Fibroblast of the aortic adventitia (primary cell): ENCODE measurements around the gene HSPD1. TPM values are rescaled to one million over a fixed set of nuclear protein-coding genes. Genes with fewer than 3 reads are reported as not detected.
A peak's percentile ranks its signal among the peaks of the same experiment; 100 is the strongest.
"Not testable (repeated sequence)": the region's sequence is repeated elsewhere in the genome, so short reads cannot be mapped to it uniquely, and the experiment has no call there.

Experiments
- DNase-seq: peaks from one replicate; pipeline ENCODE4 v3.0.0-alpha.2; 2010; ENCODE audit warnings: low read depth
- H3K4me3 ChIP-seq: 2 replicates; pipeline ENCODE4 v1.5.1; 2011; ENCODE audit warnings: low read depth, mild to moderate bottlenecking, control low read depth, low read length, moderate library complexity
- total RNA-seq: library from RNA; depleted of rRNA; stranded (reverse); fragments of >200 nt; gene quantifications from 2 replicates; pipeline ENCODE4 v1.2.3, GENCODE V29; 2012; ENCODE audit warnings: low replicate concordance
- TF ChIP-seq, protein P1 (sequence below): IDR thresholded peaks from 2 replicates; pipeline ENCODE4 v1.5.1; 2011; ENCODE audit warnings: mild to moderate bottlenecking, low read length, control low read depth, inconsistent platforms; ENCODE audit not compliant: insufficient read depth

HSPD1 gene
- total RNA-seq, 1 donor = 158 TPM

DNA sequence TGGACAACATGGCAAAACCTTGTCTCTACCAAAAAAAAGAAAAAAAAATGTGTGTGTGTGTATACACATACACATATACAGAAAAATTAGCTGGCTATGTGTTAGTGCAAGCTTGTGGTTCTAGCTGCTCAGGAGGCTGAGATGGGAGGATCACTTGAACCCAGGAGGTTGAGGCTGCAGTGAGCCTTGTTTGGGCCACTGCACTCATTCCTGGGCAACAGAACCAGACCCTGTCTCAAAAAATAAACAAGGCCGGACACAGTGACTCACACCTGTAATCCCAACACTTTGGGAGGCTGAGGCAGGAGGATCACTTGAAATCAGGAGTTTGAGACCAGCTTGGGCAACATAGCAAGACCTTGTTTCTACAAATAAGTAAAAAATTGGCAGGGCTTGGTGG, 44.2 kb downstream of the HSPD1 start:
- H3K4me3 ChIP-seq = peak overlapping the region; percentile 98
- DNase-seq = no peak
- TF ChIP-seq, protein P1, sequence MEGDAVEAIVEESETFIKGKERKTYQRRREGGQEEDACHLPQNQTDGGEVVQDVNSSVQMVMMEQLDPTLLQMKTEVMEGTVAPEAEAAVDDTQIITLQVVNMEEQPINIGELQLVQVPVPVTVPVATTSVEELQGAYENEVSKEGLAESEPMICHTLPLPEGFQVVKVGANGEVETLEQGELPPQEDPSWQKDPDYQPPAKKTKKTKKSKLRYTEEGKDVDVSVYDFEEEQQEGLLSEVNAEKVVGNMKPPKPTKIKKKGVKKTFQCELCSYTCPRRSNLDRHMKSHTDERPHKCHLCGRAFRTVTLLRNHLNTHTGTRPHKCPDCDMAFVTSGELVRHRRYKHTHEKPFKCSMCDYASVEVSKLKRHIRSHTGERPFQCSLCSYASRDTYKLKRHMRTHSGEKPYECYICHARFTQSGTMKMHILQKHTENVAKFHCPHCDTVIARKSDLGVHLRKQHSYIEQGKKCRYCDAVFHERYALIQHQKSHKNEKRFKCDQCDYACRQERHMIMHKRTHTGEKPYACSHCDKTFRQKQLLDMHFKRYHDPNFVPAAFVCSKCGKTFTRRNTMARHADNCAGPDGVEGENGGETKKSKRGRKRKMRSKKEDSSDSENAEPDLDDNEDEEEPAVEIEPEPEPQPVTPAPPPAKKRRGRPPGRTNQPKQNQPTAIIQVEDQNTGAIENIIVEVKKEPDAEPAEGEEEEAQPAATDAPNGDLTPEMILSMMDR = no peak

DNA sequence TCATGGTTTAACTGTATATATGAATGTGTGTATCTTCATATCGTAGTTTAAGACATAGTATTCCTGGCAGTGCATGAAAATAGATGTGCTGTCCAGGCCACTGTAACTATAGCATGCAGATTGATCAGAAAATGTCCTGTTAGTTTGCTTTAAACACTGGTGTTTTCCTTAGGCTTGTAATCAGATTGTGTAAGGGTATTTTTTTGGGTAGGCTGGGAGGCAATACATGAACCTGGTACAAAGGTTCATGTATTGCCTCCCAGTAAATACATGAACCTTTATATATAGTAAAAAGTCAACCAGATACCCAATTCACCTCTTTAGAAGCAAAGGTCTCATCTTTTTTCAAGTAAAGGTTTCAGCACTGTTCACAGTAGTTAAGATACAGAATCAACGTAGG, 44.7 kb downstream of the HSPD1 start:
- no peak for DNase-seq
- H3K4me3 ChIP-seq = peak overlapping the region; percentile 98
- TF ChIP-seq, protein P1 = no peak

DNA sequence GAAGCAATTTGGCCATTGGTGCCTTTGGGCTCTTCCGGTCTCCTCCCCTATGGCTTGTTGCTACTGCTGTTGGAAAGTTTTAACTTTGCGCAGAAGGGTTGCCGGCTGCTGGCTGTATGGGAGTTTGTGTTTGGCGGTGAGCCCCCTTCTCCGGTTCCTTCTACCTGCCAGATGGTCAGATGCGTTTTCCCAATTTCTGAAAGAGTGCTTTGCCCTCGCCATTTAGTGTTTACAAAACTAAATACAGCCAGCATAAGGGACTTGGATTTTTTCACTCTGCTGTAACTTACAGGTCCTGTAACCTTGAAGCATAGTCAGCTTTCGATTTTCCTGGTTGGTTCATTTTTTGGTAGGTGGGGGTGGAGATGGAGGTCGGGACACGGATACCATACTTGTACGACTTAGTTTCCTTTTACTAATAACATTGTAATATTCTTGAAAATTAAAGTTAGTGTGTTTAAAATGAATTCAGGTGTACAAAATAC, 45.7 kb downstream of the HSPD1 start:
- TF ChIP-seq, protein P1 = no peak

DNA sequence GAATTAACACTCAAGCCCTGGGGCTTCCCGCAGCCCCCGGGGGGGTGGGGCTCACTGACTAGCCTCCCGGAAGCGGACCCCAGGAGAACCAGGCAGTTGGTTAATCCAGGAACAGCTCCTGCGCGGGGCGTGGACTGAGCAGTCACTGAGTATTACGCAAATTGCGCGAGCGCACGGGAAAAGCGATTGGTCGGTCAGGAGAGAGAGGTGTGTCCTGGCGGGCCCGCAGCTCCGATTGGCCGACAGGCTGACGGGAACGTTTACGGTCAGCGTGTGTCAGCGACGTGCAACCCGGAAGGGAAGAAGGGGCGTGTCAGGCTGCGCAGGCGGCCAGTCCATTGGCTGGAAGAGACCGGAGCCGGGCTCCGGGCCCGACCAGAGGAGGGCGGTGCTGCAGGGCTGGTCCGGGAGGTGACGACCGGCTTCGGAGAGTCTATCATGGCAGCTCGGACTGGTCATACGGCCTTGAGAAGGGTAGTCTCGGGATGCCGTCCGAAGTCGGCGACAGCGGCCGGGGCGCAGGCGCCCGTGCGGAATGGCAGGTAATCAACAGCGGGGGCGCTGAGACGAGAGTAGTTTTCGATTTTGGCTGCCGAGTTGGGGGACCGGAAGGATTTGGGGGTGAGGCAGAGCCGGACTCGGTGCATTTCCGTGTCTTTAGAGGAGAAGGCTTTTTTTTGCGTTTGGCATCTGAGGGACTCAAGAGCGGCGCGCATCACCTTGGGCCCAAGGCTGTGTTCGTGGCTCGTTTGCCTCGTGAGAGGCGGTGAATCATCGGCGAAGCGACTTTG, 46.3 kb downstream of the HSPD1 start, which contains the start of gene COQ10B:
COQ10B (plus strand) TSS at position 430 of the 791 bp plus-strand sequence; CDS start at position 439, 9 bp downstream.
- TF ChIP-seq, protein P1 = peak; percentile 41
- peak; percentile 99 for DNase-seq
- H3K4me3 ChIP-seq = peak within 1 kb of the TSS; percentile 98

More for the DNA sequence above, 45.7 kb downstream of the HSPD1 start:
- peak overlapping the region; percentile 98 for H3K4me3 ChIP-seq
- peak; percentile 94 for DNase-seq

DNA sequence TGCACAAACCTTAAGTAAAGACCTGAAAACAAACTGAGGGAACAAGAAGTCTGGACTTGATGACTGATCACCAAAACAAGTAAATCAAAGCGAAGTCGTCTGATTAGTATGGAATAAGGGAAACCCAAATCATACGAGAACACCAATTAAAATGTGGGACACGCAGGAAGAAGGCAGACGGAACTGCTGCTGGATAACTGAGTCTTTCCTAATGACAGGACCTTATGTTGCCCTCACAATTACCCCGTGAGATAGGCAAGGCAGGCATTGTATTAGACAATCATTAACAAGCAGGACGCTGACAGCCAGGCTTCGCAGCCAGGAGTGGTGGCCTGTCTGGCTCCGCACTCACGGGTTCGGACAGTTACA, 46.9 kb downstream of the HSPD1 start:
- TF ChIP-seq, protein P1 = no peak
- DNase-seq = no peak
- H3K4me3 ChIP-seq = peak overlapping the region; percentile 74

DNA sequence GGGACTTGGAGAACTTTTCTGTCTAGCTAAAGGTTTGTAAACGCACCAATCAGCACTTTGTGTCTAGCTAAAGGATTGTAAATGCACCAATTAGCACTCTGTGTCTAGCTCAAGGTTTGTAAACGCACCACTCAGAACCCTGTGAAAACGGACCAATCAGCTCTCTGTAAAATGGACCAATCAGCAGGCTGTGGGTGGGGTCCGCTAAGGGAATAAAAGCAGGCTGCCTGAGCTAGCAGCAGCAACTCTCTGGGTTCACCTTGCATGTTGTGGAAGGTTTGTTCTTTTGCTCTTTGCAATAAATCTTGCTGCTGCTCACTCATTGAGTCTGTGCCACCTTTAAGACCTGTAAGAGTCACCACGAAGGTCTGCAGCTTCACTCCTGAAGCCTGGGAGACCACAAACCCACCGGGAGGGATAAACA, 48.7 kb downstream of the HSPD1 start:
- not testable (repeated sequence) for DNase-seq, H3K4me3 ChIP-seq

DNA sequence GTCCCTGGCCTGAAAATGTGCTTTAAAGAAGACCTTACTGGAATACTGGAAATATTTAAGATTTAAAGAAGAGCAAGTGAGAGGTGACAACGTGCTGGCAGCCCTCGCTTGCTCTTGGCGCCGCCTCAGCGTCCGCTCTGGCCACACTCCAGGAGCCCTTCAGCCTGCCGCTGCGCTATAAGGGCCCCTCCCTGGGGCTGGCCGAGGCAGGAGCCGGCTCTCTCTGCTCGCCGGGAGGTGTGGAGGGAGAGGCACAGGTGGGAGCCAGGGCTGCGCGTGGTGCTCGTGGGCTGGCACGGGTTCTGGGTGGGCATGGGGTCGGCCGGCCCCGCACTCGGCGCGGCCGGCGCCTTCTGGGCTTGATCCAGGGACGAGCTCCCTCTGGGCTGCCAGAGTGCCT, 49.2 kb downstream of the HSPD1 start:
- DNase-seq = no peak
- TF ChIP-seq, protein P1 = no peak
- H3K4me3 ChIP-seq = no peak overlapping the region
